HUDEP-2 (cell line): ENCODE data around the gene HIBADH.
"Not testable (repeated sequence)": the region's sequence is repeated elsewhere in the genome, so short reads cannot be mapped to it uniquely, and the experiment has no call there.

Experiments used
- DNase-seq, 76 experiments: peaks; one replicate each; lab custom pipeline; 2025; ENCODE audit not compliant: unreplicated experiment in 76 of 76; lab: John Stamatoyannopoulos, UW

Gene HIBADH

GRCh38 chr7:27684491-27684890 lies 21.8 kb upstream of the HIBADH start:
- DNase-seq: no peak

GRCh38 chr7:27680610-27681009 lies 17.9 kb upstream of the HIBADH start:
- no peak for DNase-seq

- DNase-seq: no peak
Observed at GRCh38 chr7:27678617-27679260, 16.1 kb upstream of the HIBADH start.

GRCh38 chr7:27677912-27678612 lies 15.4 kb upstream of the HIBADH start:
- DNase-seq: peak in 5 of 76 experiments; percentile 6 to 29 (median 12)

GRCh38 chr7:27674126-27674525 lies 11.4 kb upstream of the HIBADH start:
- DNase-seq: not testable (repeated sequence)

GRCh38 chr7:27671675-27672074 lies 9.0 kb upstream of the HIBADH start:
- no peak for DNase-seq

- DNase-seq: no peak
Observed at GRCh38 chr7:27670676-27671075, 8.0 kb upstream of the HIBADH start.

GRCh38 chr7:27670177-27670576 lies 7.5 kb upstream of the HIBADH start:
- no peak for DNase-seq

GRCh38 chr7:27665531-27665930 lies 2.8 kb upstream of the HIBADH start:
- DNase-seq: no peak

- DNase-seq: no peak
Observed at GRCh38 chr7:27663989-27664331, 1.3 kb upstream of the HIBADH start.

- DNase-seq: peak in 15 of 76 experiments; percentile 2 to 60 (median 31)
Observed at GRCh38 chr7:27661811-27662489, 733 bp downstream of the HIBADH start.

- no peak for DNase-seq
Observed at GRCh38 chr7:27656724-27657123, 6.0 kb downstream of the HIBADH start.

GRCh38 chr7:27655184-27655583 lies 7.5 kb downstream of the HIBADH start:
- no peak for DNase-seq

GRCh38 chr7:27652518-27652917 lies 10.2 kb downstream of the HIBADH start:
- DNase-seq: no peak

GRCh38 chr7:27651702-27652101 lies 11.0 kb downstream of the HIBADH start:
- no peak for DNase-seq

- no peak for DNase-seq
Observed at GRCh38 chr7:27650283-27650682, 12.4 kb downstream of the HIBADH start.

GRCh38 chr7:27647489-27647888 lies 15.2 kb downstream of the HIBADH start:
- no peak for DNase-seq

GRCh38 chr7:27647046-27647445 lies 15.6 kb downstream of the HIBADH start:
- DNase-seq: no peak

GRCh38 chr7:27642271-27642670 lies 20.4 kb downstream of the HIBADH start:
- DNase-seq: no peak

GRCh38 chr7:27641581-27642230 lies 21.0 kb downstream of the HIBADH start:
- no peak for DNase-seq

- no peak for DNase-seq
Observed at GRCh38 chr7:27640884-27641574, 21.7 kb downstream of the HIBADH start.
